Liver (tissue), 9 donors: ENCODE measurements around the gene ZBTB8B. TPM values are rescaled to one million over a fixed set of nuclear protein-coding genes. Genes with fewer than 3 reads are reported as not detected.

ENCODE experiments used
- DNase-seq: peaks from one replicate; pipeline ENCODE4 v3.0.0-alpha.2; 2017; ENCODE audit warnings: low spot score
- H3K27ac ChIP-seq, 2 donors: one replicate each; pipeline ENCODE4 v1.7.0; 2013; ENCODE audit warnings: inconsistent platforms in 2 of 2, low read length in 2 of 2, control low read depth in 1 of 2, low read depth in 1 of 2, mild to moderate bottlenecking in 1 of 2
- H3K27me3 ChIP-seq, 4 donors: one replicate each; pipeline versions ENCODE4 v1.6.1 to v1.7.0; 2013; ENCODE audit warnings: low read length in 3 of 4, inconsistent platforms in 1 of 4, mild to moderate bottlenecking in 1 of 4, moderate library complexity in 1 of 4; ENCODE audit not compliant: control insufficient read depth in 4 of 4, insufficient read depth in 4 of 4
- H3K36me3 ChIP-seq, 4 donors: one replicate each; pipeline versions ENCODE4 v1.6.1 to v1.7.0; 2013; ENCODE audit warnings: low read length in 3 of 4, mild to moderate bottlenecking in 3 of 4, low read depth in 1 of 4, moderate library complexity in 1 of 4; ENCODE audit not compliant: control insufficient read depth in 4 of 4, insufficient read depth in 3 of 4
- H3K4me1 ChIP-seq, 4 donors: one replicate each; pipeline versions ENCODE4 v1.6.1 to v1.7.0; 2013; ENCODE audit warnings: low read length in 3 of 4, mild to moderate bottlenecking in 3 of 4, moderate library complexity in 1 of 4; ENCODE audit not compliant: control insufficient read depth in 4 of 4, insufficient read depth in 4 of 4
- H3K4me3 ChIP-seq, 3 donors: one replicate each; pipeline versions ENCODE4 v1.6.1 to v1.7.0; 2013; ENCODE audit warnings: low read length in 3 of 3, control low read depth in 1 of 3, low read depth in 1 of 3, mild to moderate bottlenecking in 1 of 3
- H3K9ac ChIP-seq, 2 donors: one replicate each; pipeline ENCODE4 v1.7.0; 2013; ENCODE audit warnings: low read length in 2 of 2, mild to moderate bottlenecking in 2 of 2, moderate library complexity in 2 of 2, control low read depth in 1 of 2, low read depth in 1 of 2
- H3K9me3 ChIP-seq, 4 donors: one replicate each; pipeline versions ENCODE4 v1.6.1 to v1.7.0; 2013; ENCODE audit warnings: low read length in 3 of 4; ENCODE audit not compliant: control insufficient read depth in 4 of 4
- EGR1 ChIP-seq, 2 donors: IDR thresholded peaks; 2 replicates each; pipeline ENCODE4 v1.6.1; 2016 to 2018; ENCODE audit warnings: antibody characterized with exemption in 2 of 2, low read depth in 2 of 2
- GABPA ChIP-seq, 2 donors: IDR thresholded peaks in 1 of 2; conservative IDR thresholded peaks in 1 of 2; 2 replicates each; pipeline ENCODE4 v1.6.1; 2016; ENCODE audit warnings: antibody characterized with exemption in 2 of 2, mild to moderate bottlenecking in 1 of 2, moderate library complexity in 1 of 2
- HNF4A ChIP-seq, 2 donors: conservative IDR thresholded peaks; 2 replicates each; pipeline ENCODE4 v1.6.1; 2016; ENCODE audit warnings: antibody characterized with exemption in 2 of 2, mild to moderate bottlenecking in 2 of 2
- HNF4G ChIP-seq: IDR thresholded peaks from 2 replicates; pipeline ENCODE4 v1.6.1; 2016; ENCODE audit warnings: antibody characterized with exemption
- JUND ChIP-seq, 2 donors: IDR thresholded peaks; 2 replicates each; pipeline ENCODE4 v1.6.1; 2016; ENCODE audit warnings: antibody characterized with exemption in 2 of 2
- RAD21 ChIP-seq, 2 donors: IDR thresholded peaks; 2 replicates each; pipeline ENCODE4 v1.6.1; 2016; ENCODE audit warnings: antibody characterized with exemption in 2 of 2, mild to moderate bottlenecking in 2 of 2
- SP1 ChIP-seq: IDR thresholded peaks from 2 replicates; pipeline ENCODE4 v1.6.1; 2018; ENCODE audit warnings: antibody characterized with exemption, mild to moderate bottlenecking
- YY1 ChIP-seq: IDR thresholded peaks from 2 replicates; pipeline ENCODE4 v1.6.1; 2016; ENCODE audit warnings: antibody characterized with exemption, mild to moderate bottlenecking
- WGBS: extraction: QIAGEN DNeasy Blood & Tissue Kit; methylation state at CpG from one replicate; pipeline ENCODE4 v1.1.7; 2013; 5-methylcytosine and 5-hydroxymethylcytosine counted together
- polyA plus RNA-seq, 2 donors: library from polyadenylated mRNA; stranded (reverse) in 1 of 2; unstranded in 1 of 2; fragments of 200-250 nt in 1 of 2; fragments of >200 nt in 1 of 2; fragmentation: Nextera tagmentation in 1 of 2; extraction: Ambion mirVana in 1 of 2; gene quantifications; one replicate each; pipeline versions ENCODE4 v1.2.1 to v1.2.3, GENCODE V29; 2013 to 2015
- total RNA-seq, 2 donors: library from RNA; depleted of rRNA; stranded (reverse); fragments of >200 nt; gene quantifications; one replicate each; pipeline ENCODE4 v1.2.3, GENCODE V29; 2014
- TF ChIP-seq, protein P1 (sequence below): IDR thresholded peaks from 2 replicates; pipeline ENCODE4 v1.6.1; 2016; ENCODE audit warnings: antibody characterized with exemption
- TF ChIP-seq, protein P2 (sequence below): IDR thresholded peaks from 2 replicates; pipeline ENCODE4 v1.6.1; 2016; ENCODE audit warnings: antibody characterized with exemption
- TF ChIP-seq, protein P3 (sequence below): IDR thresholded peaks from 2 replicates; pipeline ENCODE4 v1.6.1; 2016; ENCODE audit warnings: antibody characterized with exemption, mild to moderate bottlenecking
- TF ChIP-seq, protein P4 (sequence below): fragments of 150-350 bp; IDR thresholded peaks from 2 replicates; pipeline ENCODE4 v1.5.1; 2017; ENCODE audit warnings: improper control_type of control experiment, low read depth, low read length; ENCODE audit not compliant: missing input control
- donor health status: healthy.
- donor health status: healthy.
- donor health status: healthy.
- donor health status: healthy.
- donor health status: healthy.

ZBTB8B gene
- total and polyA plus RNA-seq, 4 donors: 0.01 to 0.05 TPM; not detected in 2

DNA sequence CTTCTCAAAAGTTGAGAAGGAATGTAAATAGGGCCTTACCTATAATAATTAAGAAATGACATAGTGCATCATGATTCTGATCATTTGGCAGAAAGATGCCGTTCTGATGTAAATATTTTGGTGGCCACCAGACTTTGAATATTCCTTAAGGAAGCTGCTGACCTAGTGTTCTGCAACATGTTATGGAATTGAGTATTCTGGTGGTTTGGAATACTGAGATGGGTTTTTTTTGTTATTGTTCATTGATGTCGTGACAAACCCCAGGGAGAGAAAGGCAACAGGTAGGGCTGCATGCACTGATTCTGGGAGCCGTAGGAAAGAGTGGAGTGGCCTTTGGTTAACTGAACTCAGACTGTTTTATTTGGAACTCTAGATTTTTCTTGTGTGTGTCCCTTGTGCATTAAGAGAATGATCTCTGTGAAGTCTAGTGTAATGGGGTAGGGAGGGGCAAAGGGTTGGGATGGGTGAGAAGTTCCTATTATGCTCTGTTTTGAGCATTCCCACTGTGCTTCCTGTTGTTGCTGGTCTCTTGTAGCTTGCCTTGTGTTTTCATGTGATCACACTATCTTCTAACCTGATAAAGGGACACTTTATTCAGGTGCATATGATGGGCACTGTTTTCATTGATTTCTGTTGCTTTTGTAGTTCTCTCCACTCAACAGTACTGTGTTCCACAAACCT lies 25.0 kb downstream of the ZBTB8B start:
- H3K9ac ChIP-seq: no peak overlapping the region
- no peak overlapping the region for H3K27ac ChIP-seq
- TF ChIP-seq HNF4G (no peak), EGR1 (IDR thresholded peaks at IDR 0.05; ENCODE audit: low read depth in 2 of 2) (no peak), GABPA (IDR thresholded peaks at IDR 0.05 in 1 of 2, conservative IDR thresholded peaks at IDR 0.05 in 1 of 2) (no peak), JUND (IDR thresholded peaks at IDR 0.05) (no peak), HNF4A (conservative IDR thresholded peaks at IDR 0.05) (no peak)
- TF ChIP-seq, protein P1, sequence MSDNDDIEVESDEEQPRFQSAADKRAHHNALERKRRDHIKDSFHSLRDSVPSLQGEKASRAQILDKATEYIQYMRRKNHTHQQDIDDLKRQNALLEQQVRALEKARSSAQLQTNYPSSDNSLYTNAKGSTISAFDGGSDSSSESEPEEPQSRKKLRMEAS: no peak
- TF ChIP-seq, protein P2, sequence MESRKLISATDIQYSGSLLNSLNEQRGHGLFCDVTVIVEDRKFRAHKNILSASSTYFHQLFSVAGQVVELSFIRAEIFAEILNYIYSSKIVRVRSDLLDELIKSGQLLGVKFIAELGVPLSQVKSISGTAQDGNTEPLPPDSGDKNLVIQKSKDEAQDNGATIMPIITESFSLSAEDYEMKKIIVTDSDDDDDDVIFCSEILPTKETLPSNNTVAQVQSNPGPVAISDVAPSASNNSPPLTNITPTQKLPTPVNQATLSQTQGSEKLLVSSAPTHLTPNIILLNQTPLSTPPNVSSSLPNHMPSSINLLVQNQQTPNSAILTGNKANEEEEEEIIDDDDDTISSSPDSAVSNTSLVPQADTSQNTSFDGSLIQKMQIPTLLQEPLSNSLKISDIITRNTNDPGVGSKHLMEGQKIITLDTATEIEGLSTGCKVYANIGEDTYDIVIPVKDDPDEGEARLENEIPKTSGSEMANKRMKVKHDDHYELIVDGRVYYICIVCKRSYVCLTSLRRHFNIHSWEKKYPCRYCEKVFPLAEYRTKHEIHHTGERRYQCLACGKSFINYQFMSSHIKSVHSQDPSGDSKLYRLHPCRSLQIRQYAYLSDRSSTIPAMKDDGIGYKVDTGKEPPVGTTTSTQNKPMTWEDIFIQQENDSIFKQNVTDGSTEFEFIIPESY: no peak
- DNase-seq: no peak
- WGBS: 93% methylated on average over 3 of the region's 3 CpGs
- H3K36me3 ChIP-seq: no peaks in the 10 kb centered on the region
- no peak overlapping the region for H3K4me3 ChIP-seq
- no peaks in the 10 kb centered on the region for H3K9me3 ChIP-seq
- H3K27me3 ChIP-seq: no peaks in the 10 kb centered on the region
- H3K4me1 ChIP-seq: no peaks in the 10 kb centered on the region

DNA sequence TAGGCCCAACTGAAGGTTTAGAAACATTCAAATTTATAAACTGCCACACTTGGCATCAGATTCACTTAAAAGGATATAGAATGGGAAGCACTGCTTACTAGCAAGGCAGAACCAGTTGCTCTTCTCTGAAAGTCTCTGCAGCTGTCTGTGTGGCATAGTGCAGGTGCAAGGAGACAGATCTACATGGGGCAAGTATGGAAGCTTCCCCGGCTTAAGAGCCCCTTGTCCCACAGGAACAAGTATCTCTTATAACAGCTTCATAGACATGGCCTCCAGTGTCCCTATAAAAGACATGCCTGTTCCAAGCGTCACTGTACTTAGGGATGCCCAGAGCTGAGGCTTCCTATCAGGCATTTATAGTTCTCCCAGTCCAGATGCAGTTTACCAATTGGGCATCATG lies 26.5 kb downstream of the ZBTB8B start:
- Histone ChIP-seq H3K9ac (no peak overlapping the region), H3K4me3 (no peak overlapping the region), H3K36me3 (no peaks in the 10 kb centered on the region), H3K9me3 (no peaks in the 10 kb centered on the region), H3K4me1 (no peaks in the 10 kb centered on the region), H3K27me3 (no peaks in the 10 kb centered on the region), H3K27ac (no peak overlapping the region)
- WGBS: 97% methylated on average over 2 of the region's 2 CpGs
- no peak for TF ChIP-seq SP1
- TF ChIP-seq, protein P3, sequence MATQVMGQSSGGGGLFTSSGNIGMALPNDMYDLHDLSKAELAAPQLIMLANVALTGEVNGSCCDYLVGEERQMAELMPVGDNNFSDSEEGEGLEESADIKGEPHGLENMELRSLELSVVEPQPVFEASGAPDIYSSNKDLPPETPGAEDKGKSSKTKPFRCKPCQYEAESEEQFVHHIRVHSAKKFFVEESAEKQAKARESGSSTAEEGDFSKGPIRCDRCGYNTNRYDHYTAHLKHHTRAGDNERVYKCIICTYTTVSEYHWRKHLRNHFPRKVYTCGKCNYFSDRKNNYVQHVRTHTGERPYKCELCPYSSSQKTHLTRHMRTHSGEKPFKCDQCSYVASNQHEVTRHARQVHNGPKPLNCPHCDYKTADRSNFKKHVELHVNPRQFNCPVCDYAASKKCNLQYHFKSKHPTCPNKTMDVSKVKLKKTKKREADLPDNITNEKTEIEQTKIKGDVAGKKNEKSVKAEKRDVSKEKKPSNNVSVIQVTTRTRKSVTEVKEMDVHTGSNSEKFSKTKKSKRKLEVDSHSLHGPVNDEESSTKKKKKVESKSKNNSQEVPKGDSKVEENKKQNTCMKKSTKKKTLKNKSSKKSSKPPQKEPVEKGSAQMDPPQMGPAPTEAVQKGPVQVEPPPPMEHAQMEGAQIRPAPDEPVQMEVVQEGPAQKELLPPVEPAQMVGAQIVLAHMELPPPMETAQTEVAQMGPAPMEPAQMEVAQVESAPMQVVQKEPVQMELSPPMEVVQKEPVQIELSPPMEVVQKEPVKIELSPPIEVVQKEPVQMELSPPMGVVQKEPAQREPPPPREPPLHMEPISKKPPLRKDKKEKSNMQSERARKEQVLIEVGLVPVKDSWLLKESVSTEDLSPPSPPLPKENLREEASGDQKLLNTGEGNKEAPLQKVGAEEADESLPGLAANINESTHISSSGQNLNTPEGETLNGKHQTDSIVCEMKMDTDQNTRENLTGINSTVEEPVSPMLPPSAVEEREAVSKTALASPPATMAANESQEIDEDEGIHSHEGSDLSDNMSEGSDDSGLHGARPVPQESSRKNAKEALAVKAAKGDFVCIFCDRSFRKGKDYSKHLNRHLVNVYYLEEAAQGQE: no peak
- TF ChIP-seq RAD21 (IDR thresholded peaks at IDR 0.05): no peak
- no peak for TF ChIP-seq YY1
- TF ChIP-seq, protein P4, sequence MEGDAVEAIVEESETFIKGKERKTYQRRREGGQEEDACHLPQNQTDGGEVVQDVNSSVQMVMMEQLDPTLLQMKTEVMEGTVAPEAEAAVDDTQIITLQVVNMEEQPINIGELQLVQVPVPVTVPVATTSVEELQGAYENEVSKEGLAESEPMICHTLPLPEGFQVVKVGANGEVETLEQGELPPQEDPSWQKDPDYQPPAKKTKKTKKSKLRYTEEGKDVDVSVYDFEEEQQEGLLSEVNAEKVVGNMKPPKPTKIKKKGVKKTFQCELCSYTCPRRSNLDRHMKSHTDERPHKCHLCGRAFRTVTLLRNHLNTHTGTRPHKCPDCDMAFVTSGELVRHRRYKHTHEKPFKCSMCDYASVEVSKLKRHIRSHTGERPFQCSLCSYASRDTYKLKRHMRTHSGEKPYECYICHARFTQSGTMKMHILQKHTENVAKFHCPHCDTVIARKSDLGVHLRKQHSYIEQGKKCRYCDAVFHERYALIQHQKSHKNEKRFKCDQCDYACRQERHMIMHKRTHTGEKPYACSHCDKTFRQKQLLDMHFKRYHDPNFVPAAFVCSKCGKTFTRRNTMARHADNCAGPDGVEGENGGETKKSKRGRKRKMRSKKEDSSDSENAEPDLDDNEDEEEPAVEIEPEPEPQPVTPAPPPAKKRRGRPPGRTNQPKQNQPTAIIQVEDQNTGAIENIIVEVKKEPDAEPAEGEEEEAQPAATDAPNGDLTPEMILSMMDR: no peak
- no peak for TF ChIP-seq HNF4A (conservative IDR thresholded peaks at IDR 0.05)
- TF ChIP-seq GABPA (IDR thresholded peaks at IDR 0.05 in 1 of 2, conservative IDR thresholded peaks at IDR 0.05 in 1 of 2): no peak
- TF ChIP-seq HNF4G: no peak
- no peak for DNase-seq
